GM18499 (cell line): ENCODE results near the gene IRF2BP2.

ENCODE experiments used
- ATAC-seq: cut with Tn5 transposase; IDR thresholded peaks from one replicate; pipeline ENCODE4 v1.9.1; 2021; ENCODE audit warnings: moderate number of reproducible peaks; ENCODE audit not compliant: insufficient read depth, unreplicated experiment

Gene IRF2BP2

DNA sequence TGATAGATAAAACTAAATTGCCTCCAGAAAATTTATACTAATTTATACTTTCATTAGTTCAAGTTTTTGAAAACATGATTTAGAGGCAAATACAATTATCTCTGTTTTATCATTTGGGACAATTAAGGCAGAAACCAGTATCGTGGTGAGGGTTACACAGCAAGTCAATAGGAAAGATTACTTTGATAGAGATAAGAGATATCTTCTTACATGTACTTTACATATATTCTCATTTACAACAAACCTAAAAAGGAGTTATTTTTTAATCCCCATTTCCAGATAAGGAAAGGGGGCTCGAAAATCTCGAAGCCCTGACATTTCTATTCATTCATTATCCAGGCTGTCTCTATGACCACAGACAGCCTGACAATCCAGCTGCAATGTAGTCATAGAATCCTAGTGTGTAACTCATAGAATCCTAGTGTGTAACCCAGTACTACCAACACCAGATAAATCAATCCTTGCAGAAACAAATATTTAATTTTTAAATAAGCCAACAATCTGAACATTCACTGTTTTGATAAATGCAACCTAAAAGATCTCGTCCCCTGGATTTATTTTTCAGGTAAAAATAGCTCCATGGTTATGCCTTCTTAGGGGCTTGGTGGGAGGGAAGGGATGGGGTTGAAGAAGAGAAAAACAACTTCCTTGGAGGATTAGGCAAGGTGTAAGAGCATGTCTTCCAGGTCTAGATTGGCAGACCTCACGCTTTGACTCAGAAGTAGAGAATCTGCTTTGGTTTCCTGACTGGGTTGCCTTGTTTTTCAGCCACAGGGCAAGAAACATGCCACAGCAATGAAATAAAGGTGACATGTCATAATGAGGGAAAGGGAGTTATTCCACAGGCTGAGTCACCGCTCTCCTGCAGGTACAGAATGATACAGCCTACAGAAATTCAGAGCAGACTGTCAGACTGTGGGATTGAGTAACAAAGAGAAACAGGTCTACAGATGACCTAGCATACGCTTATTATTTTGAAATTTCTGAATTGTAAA lies 45.6 kb downstream of the IRF2BP2 start:
- ATAC-seq: no peak

DNA sequence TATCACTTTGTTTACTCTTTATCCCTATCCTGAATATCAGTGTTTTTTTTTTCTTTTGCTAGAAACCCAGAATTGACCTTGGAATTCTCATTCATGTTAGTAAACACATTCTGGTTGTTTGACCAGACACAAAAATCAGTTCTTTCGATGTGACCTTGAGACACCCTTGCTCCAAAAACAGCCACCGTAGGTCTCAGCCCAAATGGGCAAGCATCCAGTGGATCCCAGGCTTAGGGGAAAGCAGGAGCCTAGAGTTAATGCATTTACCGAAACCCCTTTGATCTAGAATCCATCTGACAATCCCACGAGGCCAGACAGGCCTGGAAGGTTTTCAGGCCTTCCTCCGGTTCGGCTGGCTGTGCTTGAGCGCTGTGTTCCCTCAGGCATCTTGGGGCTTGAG lies 47.6 kb downstream of the IRF2BP2 start:
- no peak for ATAC-seq

DNA sequence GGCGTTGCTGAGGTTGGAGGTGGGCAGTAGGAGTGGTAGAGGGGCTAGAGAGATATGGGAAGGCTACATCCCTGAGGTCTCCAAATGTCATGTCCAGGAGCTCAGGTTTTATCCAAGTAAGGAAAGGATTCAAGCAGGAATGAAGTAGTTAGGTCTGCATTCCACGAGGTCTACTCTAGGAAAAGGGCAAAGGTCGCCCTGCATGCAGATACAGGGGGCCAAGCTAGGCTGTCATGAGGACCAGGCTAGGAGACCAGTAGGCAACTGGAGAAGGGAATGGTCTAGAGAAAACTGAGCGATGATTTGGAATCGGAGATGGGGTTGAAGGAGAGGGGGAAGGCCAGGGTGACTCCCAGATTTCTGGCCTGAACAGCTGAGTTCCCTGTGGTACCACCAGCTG lies 48.7 kb downstream of the IRF2BP2 start:
- ATAC-seq: no peak

DNA sequence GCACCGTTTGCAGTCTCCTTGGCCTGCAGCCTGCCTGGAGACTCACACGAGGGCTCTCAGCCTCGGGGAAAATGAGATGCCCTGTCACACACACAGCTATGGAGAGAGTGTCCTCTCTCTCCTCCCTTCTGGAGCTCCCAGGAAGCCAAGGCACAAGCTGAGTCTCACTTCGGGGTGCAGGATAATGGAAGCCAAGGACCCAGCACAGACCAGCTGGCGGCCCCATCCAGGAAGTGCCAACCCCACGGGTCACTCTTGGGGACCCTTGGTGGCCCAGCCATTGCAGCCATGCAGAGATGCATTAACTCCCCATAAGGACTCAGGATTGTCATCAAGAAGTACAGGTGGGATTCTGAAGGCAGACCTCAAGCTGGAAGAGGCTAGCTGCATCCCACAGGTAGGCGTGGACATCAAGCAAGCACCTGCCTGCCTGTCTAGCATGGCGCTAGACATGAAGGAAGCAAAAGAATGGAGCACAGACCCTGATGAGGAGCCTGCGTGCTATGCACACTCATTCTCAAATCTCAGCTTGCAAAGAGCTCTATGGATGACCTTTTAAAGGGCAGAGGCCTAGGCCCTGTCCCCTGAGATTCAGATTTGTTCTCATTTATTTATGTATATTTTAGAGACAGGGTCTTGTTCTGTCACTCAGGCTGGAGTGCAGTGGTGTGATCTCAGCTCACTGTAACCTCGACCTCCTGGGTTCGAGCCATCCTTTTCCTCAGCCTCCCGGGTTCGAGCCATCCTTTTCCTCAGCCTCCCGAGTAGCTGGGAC lies 49.9 kb downstream of the IRF2BP2 start:
- ATAC-seq: no peak

DNA sequence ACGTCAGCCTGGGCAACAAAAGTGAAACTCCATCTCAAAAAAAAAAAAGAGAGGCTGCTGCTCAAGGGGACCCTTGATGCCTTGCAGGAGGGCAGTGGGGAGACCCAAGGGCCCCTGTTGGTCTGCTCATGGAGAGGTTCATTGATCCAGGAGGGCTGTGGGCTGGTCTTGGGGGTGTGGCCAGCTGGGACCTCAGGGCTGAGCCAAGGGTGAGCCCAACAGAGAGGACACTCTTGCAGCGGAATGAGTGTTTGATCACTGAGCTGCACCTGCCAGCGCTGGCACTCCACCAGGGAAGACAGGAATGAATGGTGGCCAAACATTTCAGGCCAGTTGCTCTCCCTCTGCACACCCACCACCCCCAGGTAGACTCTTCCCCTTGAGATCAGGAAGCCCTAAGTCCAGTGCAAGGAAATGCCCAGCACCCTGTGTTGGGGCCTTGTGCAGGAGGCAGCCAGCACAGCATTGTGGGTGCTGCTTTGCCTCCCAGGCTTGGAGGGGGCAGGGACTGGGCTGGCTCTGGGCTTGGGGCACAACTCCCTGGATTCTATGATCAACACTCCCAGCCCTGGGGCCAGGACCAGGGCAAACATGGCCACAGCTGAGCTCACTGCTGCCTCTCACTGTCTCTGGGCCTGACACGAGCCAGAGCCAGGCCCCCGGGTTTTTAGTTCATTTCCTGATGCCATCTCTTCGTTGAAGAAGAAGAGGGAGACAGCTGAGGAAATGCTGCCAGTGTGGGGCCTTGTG lies 50.7 kb downstream of the IRF2BP2 start:
- ATAC-seq: no peak

- no peak for ATAC-seq
Measured at GRCh38 chr1:234558330-234558836, 51.6 kb downstream of the IRF2BP2 start.

- no peak for ATAC-seq
Measured at GRCh38 chr1:234556245-234556943, 53.6 kb downstream of the IRF2BP2 start.

GRCh38 chr1:234555390-234556024 lies 54.5 kb downstream of the IRF2BP2 start:
- no peak for ATAC-seq

DNA sequence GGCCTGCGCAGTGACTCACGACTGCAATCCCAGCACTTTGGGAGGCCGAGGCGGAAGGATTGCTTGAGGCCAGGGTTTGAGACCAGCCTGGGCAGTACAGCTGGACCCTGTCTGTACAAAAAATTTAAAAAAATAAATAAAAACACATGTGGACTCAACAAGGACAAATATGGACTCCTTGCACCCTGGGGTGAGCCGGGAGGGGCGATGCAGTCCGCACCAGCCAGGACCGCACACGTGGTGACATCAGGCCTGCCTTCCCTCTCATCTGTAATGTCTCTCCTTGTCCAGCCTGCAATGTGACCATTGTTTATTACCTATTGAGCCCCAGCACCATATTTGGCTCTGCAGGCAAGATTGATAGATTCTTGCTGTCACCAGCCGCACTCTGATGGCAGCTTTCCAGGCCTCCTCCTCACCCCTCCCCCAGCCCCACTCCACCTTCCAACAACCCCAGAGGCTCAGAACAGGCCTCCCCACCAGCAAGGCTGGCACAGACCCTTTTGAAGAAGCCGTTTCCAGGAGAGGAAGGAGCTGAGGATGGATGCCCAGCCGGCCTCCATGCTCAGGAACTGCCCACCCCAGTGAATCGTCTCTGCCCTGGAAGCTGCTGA lies 55.2 kb downstream of the IRF2BP2 start:
- ATAC-seq: no peak
